ENCODE results near the gene MIF4GD.
A peak's percentile ranks its signal among the peaks of the same experiment; 100 is the strongest.
"Not testable (repeated sequence)": the region's sequence is repeated elsewhere in the genome, so short reads cannot be mapped to it uniquely, and the experiment has no call there.

The MIF4GD gene

GRCh38 chr17:75270966-75271232 is at the start of gene MIF4GD:
MIF4GD (minus strand) TSS chr17:75271231; CDS start chr17:75270195, 1,036 bp downstream.
- DNase-seq (ENCODE audit: low spot score) = no peak

- no peak for DNase-seq (ENCODE audit: low spot score)
Measured at GRCh38 chr17:75319904-75320691, 49.1 kb upstream of the MIF4GD start.

GRCh38 chr17:75318615-75319222 is 47.7 kb upstream of the MIF4GD start:
- no peak for DNase-seq (ENCODE audit: low spot score)

GRCh38 chr17:75318211-75318610 is 47.2 kb upstream of the MIF4GD start:
- no peak for DNase-seq (ENCODE audit: low spot score)

- DNase-seq (ENCODE audit: low spot score) = no peak
Measured at GRCh38 chr17:75317671-75318070, 46.6 kb upstream of the MIF4GD start.

GRCh38 chr17:75316253-75316652 is 45.2 kb upstream of the MIF4GD start:
- DNase-seq (ENCODE audit: low spot score) = no peak

GRCh38 chr17:75315541-75316243 is 44.7 kb upstream of the MIF4GD start:
- no peak for DNase-seq (ENCODE audit: low spot score)

GRCh38 chr17:75313941-75314551 is 43.0 kb upstream of the MIF4GD start:
- DNase-seq (ENCODE audit: low spot score) = peak; percentile 57

GRCh38 chr17:75308732-75309629 is 38.0 kb upstream of the MIF4GD start:
- no peak for DNase-seq (ENCODE audit: low spot score)

- DNase-seq (ENCODE audit: low spot score) = no peak
Measured at GRCh38 chr17:75307957-75308731, 37.1 kb upstream of the MIF4GD start.

GRCh38 chr17:75301502-75302206 is 30.6 kb upstream of the MIF4GD start:
- no peak for DNase-seq (ENCODE audit: low spot score)

GRCh38 chr17:75301049-75301448 is 30.0 kb upstream of the MIF4GD start:
- no peak for DNase-seq (ENCODE audit: low spot score)

- DNase-seq (ENCODE audit: low spot score) = no peak
Measured at GRCh38 chr17:75300280-75300679, 29.2 kb upstream of the MIF4GD start.

GRCh38 chr17:75295201-75296158 is 24.4 kb upstream of the MIF4GD start:
- peak; percentile 60 for DNase-seq (ENCODE audit: low spot score)

GRCh38 chr17:75292810-75293448 is 21.9 kb upstream of the MIF4GD start:
- not testable (repeated sequence) for DNase-seq (ENCODE audit: low spot score)

GRCh38 chr17:75289832-75290337 is 18.9 kb upstream of the MIF4GD start:
- DNase-seq (ENCODE audit: low spot score) = peak; percentile 70

- peak; percentile 99 for DNase-seq (ENCODE audit: low spot score)
Measured at GRCh38 chr17:75289115-75289831, 18.2 kb upstream of the MIF4GD start, which contains the start of gene SLC25A19. SLC25A19 (minus strand) TSS chr17:75289433; CDS start chr17:75286764, 2,669 bp downstream.

GRCh38 chr17:75288770-75289114 is 17.7 kb upstream of the MIF4GD start:
- DNase-seq (ENCODE audit: low spot score) = no peak
